GOT3 (cell line): ENCODE data around the gene CFAP99.
"Not testable (repeated sequence)": the region's sequence is repeated elsewhere in the genome, so short reads cannot be mapped to it uniquely, and the experiment has no call there.

Source experiments
- DNase-seq: peaks from one replicate; lab custom pipeline; 2025; ENCODE audit warnings: mixed read lengths; lab: John Stamatoyannopoulos, UW

The CFAP99 gene

DNA sequence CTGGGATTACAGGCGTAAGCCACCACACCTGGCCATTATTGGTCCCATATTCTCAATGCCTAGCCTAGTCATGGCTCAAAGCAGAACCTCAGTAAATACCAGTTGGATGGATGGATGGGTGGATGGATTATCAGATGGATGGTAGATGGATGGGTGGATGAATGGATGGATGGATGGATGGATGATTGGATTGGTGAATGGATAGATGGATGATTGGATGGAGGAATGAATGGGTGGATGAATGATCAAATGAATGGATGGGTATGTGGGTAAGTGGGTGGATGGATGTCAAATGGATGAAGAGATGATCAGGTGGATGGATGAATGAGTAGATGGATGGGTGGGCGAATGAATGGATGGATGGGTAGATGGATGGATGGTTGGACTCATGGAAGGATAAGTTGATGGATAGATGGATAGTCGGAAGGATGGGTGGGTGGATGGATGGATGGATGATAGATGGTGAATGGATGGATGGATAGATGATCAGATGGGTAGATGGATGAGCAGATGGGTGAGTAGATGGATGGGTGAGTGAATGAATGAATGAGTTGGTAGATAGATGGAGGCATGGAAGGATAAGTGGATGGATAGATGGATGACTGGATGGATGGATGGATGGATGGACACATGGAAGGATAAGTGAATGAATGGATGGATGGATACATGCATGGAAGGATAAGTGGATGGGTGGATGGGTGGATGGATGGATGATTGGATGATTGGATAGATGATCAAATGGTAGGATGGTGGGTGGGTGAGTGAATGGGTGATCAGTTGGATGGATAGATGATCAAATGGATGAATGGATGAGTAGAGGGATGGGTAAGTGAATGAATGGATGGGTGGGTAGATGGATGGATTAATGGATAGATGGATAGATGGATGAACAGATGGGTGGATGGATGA is 28.2 kb downstream of the CFAP99 start:
- no peak for DNase-seq

DNA sequence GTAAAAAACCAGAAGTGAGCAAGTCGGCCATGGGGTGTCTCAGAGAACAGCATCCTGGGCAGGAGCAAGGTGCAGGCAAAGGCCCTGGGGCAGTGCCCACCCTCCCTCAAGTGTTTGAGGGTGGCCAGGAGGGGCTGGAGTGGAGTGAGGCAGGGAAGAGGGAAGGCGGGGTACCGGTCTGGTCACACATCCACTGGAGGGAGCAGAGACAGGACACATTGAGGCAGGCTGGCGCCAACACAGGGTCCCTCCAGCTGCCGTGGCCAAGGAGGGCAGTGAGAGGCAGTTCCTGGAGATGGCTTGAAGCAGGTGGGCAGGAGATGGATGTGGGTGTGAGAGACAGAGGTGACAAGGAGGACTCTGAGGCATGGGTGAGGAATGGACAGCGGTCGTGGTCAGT is 29.8 kb downstream of the CFAP99 start:
- DNase-seq: no peak

DNA sequence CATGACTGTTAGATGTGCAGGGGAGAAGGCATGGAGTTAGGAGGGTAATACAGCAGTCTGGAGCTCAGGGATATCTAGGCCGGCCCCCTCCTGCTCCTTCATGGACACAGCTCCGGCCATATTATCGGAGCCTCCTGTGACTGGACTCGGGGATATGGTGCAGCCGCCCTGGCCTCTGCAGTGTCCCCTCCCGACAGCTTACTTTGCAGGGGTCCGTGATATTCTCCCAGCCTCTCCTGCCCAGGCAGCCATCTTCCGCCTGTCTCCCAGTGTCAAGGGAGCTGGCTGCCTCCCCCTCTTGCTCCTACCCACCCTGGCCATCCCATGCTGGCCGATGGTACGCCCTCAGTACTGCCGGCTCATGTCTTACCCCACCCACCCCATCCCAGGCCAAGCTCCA is 30.3 kb downstream of the CFAP99 start:
- DNase-seq: no peak

DNA sequence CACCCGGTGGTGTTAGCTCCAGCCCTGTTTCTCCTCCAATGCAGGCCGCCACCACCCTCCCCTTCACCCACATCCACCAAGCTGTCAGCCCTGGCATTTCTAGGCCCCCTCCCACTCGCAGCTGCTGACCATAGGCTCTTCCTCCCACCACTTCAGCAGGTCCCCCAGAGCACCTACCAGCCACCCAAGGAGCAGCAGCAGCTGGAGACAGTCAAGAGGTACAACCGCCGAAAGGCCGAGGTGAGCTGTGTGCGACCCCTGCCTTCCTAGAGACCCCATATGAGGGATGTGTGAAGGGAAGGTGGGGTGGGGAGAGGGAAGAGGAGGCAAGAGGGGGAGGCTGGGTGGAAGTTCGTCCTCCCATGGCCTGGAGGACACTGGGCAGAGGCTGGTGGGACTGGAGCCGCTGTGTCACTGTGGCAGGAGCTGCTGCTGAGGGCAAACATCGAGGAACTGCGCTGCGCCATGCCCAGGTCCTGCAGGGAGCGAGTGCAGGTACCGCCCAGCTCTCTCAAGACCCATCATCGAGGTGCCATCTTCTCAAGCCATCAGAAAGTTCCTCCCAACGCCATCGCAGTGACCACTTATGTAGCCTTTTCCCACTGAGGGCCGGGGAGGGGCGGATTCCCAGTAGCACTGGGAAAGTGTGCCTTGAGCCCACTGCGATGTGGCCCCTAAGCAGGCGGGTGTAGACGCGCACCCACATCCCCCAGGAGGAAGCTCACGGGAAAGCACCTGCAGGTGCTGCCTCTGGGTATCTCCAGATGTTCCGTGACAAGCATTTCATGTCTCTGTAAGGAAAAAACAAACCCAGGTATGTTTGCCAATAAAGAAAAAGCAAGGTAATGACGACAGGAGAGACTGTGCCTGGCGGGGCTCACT is 31.0 kb downstream of the CFAP99 start:
- no peak for DNase-seq

DNA sequence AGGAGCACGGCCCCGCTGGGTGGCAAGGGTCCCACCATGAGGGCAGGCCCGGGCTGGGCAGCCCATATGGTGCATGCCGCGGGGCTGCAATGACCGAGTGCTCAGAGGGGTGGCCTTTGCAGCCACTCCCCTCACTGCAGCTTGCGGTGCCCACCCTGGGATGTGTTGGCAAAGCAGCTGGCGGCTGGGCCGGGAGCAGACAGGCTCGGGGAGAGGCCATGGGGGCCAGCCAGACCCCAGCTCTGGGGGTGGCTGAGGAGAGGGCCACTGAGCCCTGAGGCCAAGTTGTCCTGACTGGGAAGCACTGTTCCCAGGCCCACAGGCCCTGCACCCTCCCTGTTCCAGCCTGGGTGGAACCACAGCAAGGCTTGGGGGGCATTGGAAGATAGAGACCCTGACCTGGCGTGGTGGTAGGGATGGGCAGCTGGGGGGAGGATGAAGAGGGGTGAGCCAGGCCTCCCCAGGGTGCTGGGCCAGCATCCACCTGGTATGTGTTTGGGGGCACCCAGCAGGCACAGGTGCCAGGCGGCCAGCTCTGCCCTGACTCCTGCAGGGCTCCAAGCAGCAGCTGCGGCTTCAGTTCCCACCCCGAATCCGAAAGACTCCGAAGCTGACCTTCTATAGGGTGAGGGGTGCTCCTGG is 31.8 kb downstream of the CFAP99 start:
- DNase-seq: no peak

DNA sequence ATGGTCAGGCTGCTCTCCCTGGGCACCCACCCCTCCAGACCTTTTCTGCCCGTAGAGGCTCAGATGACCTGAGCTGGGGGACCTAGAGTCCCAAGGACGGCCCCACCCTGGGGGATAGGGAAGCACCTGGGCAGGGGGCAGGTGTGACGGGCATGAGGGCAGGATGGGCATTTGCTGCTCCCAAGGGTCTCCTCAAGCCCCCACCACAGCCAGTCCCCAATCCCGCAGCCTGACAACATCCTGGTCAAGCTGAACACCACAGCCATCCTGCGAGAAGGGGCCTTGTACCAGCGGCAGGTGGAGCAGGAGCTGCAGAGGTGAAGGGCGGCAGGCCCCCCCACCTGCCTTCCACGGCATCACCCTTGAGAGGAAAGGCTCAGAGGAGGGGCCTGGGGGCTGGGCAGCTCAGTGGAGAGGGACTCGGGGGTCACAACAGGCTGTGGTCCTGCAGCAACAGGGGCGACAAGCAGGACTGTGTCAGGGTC is 32.3 kb downstream of the CFAP99 start:
- no peak for DNase-seq

DNA sequence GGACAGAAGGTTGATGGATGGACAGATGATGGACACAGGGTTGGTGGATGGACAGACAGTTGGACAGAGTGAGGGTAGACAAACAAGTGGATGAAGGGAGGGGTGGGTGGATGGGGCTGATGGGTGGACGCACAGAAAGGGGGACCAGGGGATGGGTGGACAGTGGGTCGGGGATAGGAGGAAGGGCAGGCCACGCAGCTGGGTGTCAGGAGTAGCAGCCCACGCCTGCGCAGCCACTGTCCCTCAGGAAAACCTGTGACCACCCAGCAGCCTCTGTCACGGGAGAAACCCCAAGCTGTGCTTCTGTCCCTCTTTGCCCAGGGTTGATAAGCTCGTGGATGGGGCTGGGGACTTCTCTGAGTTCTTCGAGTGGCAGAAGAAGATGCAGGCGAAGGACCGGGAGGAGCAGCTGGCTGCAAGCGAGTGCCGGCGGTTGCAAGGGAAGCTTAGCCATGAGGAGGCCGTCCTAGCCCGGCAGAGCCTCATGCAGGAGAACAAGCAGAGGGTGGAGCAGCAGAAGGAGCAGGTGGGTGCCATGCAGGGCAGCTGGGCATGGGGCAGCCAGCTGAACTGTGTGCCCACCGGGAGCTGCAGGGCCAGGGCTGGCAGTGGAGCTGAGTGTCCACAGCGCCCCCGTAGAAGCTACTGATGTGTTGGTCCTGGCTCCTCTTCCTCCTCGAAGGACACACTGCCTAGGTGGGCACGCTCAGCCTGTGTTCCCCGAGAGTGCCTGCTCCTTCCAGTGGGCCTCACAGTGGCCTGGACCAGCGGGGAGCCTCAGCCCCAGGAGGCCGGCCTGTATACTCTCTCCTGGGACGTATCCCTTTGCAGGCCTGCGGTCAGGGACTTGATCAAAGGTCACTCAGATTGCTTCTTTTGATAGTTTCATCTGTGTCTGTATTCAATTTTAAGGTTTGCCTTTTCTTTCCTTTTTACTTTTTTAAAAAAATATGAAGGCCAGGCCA is 33.3 kb downstream of the CFAP99 start:
- DNase-seq: no peak

DNA sequence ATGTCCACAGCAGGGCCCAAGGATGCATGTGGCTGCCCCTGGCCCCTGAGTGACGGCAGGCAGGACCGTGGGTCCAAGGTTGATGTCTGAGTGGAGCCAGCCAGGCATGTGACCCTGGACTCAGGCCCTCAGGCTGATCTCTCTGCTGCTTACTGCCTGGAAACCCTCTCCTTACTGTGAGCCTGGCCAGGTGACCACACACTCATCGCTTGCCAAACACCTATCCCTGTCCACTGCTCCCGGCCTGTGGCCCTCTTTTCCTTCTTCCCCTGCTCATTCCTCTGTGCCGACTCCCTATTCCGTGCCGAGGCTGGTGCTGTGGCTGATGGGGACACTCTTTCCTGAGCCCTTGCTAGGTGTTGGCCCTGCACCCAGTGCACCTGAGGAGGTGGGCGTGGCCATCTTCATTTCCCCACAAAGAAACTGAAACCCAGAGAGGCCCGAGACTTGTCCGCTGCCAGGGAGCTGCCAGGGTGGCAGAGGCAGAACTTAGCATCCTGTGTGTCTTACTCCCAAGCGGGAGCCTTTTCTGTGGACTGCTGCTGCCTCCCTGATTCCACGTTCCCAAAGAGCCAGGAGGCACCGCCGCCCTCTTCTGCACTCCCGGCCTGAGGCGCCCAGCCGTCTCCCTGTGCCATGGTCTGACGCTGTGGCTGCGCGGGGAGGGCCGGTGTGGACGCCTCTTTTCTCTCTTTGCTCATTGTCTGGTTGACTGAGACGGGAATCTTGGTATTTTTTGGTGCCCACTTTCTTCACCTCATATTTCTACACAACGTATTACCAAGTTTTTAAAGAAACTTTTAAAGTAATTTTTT is 38.9 kb downstream of the CFAP99 start:
- no peak for DNase-seq

DNA sequence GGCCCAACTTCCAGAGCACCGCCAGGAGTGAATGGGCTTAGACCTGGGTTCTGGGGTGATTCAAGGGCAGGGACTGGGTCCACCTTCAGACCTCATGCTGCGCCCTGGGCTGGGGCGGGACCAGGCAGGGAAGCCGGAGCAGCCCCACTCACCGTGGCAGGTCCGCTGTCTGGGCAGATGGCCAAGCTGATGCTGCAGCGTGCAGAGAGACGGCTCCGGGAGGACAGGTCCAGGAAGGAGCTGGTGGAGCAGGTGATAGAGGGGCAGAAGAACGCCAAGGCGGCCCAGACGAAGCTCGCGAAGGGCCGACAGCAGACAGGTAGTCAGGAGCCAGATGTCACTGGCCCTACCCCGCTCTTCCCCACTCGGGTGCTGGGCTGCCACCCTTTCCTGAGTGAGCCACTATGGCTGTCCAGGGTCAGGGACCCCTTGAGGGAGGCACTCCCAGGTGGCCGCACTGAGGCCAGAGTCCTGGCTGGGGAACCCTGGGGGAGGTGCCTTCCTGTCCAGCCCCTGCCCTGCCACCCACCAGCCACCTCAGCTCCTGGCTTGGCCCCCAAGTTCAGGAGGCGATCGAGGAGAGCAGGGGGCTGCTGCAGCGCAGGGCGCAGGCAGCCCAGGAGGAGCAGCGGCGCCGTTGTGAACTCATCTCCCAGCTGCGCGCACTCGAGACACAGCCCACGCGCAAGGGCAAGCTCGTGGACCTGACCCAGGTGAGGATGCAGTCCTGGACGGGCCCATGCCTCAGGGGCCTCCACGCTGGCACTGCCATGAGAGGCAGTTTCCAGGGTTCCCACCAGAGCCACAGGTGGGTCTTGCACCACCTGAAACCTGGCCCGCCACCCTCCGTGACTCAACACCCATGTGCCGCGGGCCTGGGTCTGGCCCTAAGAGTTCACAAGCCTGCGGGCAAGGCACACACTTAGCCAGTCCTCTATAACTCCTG is 40.1 kb downstream of the CFAP99 start:
- DNase-seq: no peak

DNA sequence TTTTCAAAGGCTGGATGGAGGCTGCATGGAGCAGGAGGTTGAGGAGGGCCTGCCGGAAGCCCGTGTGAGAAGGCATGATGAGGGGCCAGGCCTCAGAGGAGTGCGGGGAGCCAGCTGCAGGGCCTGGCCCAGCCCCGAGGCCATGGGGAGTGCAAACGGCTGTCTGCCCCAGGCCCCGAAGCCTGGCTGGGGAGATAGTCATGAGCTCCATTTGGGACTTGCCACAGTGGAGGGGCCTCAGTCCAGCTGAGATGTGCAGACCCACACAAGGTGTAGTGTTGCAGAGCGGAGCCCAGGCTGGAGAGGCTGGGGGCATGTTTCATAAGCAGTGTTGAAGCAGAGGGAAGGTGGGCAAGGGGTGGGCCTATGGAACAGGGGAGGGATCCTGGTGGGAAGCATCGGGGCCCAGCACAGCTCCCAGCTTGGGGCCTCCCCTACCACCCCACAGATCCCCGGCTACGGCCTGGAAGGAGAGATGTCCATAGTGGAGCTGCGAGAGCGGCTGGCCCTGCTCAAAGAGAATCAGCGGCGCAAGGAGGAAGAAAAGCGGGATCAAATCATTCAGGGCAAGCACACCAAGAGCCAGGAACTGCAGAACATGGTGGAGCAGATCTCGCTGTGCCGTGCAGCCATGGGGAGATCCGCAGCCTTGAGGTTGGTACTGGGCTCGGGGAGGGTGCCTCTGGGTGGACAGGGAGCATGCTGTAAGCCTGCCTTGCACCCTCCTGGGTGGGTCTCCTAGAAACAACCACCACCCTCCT is 41.0 kb downstream of the CFAP99 start:
- DNase-seq: no peak

DNA sequence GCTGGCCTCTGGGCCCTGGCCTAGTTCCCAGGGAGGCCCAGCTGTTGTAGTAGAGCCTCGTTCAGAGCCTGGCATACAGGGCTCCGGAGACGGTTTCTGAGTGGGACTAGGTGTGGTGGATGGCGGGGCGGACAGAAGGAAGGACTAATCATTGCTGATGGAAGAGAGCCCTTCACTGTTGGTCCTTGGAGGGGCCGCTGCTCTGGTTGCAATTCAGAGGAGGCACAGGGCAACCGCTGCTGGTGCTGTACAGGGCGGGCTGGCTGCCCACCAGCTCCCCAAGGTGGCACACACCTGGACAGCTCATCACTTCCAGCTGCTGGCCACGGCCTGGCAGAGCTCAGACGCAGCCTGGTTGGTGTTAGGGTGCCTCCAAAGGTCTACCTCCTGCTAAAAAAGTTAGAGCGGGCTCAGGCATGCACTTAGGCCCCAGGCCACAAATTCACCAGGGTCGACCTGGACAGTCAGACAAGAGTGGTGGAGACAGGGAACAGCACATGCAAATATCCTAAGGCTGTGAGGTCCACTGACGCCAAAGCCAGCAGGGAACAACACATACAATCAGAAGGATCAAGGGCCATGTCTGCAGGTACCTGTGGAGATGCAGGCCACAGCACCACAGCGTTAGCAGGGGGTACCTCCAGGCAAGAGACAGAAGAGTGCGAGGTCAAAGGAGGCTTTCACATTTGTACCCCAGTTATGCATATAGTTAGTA is 42.6 kb downstream of the CFAP99 start:
- DNase-seq: no peak

DNA sequence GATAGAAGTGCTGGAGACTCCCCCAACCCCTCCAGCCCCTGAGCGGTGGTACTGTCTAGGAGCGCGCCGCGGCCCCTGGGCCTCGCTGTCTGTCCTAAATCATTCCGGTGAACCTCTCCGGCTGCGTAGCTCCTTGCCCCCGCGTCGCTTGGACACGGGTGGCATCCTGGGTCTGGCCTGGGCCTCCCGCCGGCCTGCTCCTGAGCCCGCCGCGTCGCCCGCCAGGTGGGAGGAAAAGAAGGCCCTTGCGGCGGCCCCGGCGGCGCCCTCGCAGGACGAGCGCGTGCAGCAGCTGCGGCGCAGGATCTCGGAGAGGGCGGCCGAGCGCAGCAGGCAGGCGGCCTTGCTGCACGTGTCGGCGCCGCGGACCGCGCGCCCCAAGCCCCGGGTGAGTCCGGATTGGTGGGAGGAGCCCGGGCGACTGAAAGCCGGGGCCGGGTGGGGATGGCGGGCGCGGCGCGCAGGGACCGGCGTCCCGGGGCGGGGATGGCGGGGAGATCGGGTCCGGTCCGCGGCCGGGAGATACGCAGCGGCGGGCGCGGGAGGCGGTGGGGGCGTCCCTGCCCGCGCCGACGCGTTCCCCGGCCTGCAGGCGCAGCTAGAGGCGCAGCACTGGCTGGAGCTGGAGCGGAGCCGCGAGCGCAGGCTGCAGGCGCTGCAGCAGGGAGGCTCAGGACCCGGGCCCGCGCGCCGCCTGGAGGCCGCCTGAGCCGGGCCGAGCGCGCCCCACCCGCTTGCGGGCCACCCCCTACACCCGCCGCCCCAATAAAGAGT is 43.6 kb downstream of the CFAP99 start:
- DNase-seq: peak; percentile 38

DNA sequence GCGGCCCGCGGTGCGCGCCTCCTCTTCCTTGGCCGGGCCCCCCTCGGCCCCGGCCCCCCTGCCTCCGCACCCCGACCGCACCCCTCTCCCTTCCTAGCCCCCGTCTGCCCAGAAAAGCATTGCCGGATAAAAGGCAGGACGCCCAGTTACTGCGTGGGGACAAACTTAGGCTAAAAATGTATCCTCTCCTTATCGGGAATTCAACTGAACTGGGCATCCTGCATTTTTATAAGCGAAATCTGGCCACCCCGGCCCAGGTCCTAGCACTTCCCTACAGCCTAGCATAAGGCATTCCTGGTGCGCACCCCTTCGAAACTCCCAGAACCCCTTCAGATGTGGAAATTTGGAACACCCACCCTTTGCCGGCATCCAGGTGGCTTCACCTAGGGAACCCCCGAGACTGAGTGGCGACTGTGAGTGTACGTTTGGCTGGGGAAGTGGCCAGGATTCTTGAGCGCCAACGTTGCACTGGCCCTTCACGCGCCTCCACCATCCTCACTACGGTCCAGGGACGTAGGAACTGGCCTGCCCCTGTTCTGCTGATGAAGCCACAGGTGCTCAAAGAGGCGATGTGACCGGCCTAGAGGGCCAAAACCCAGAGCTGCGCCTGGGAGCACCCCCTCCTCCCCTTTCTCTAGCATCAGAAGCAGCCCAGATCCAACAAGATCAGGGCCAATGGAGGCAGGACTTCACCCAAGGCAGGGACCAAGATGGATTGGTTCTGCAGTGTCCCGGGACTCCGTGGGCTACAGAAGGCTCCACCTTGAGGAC is 44.4 kb downstream of the CFAP99 start:
- no peak for DNase-seq

DNA sequence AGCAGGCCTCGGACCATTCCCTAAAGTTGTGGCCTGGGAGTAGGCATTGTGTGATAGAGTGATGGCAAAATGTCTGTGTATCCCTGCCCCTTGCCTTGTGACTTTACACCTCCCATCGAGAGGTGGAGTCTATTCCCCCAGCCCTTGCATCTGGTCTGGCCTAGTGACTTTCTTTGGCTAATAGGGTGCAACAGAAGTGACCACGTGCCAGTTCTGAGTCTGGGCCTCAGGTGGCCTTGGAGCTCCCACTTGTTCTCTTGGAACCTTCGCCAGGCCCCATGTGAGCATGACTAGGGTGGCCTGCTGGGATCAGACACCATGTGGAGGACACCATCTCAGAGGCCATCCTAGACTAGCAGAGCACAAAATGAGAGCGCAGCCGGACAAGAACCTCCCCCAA is 46.3 kb downstream of the CFAP99 start:
- DNase-seq: no peak

DNA sequence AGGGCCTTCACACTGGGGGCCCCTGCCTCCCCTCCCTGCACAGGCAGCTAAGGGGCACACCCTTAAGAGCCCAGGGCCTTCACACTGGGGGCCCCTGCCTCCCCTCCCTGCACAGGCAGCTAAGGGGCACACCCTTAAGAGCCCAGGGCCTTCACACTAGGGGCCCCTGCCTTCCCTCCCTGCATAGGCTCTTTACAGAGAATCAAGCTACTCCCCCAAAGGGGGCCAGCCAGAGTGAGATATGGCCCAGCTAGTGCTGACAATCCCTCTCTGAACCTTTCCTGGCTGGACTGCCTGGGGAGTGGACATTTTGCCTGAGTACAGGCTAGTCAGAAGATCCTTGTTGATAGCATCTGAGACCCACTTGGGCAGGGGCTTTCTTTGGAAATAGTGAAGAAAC is 46.8 kb downstream of the CFAP99 start:
- not testable (repeated sequence) for DNase-seq
